UCSD-AML1 (cell line): ENCODE measurements around the gene KAZN.

ENCODE experiments used
- DNase-seq: peaks from one replicate; lab custom pipeline; 2025; ENCODE audit not compliant: unreplicated experiment; lab: John Stamatoyannopoulos, UW

Gene KAZN

DNA sequence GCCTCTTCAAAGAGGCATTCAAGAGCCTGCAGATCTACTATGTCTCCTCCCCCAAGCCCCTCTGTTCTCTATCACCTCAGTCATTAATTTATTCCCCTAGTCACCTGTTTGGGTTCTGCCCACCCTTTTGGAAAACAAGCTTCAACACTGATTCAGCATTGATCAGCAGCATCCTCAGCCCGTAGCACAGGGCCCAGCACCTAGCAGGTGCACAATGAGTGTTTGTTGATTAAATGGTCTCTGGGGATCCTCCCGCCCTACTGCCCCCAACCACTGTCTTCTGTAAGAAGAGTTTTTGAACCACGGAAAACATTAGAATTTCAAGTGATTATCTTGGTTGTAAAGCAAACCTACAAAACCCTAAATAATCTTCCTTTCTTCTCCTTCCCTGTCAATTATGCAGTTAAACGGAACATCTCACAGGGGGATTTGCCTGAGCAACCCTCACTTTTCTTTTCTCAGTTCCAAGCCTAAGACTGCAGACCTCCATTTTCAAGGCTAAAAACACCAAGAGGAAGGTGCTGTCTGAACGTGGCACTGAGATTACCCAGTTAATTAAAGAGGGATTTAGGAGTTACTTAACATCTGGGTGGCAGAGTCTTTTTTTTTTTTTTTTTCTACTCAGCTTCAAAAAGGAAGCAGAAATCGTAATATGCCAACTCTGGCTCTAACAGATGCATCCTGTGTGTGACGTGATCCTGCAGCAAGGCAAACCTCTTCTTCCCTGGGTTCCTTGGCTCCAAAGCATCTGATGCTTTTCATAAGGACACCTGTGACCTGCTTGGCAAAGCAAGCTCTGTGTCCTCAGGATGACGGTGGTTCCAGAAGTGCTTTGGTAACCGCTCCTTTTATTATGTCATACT is 163.0 kb downstream of the KAZN start:
- DNase-seq: peak; percentile 22

DNA sequence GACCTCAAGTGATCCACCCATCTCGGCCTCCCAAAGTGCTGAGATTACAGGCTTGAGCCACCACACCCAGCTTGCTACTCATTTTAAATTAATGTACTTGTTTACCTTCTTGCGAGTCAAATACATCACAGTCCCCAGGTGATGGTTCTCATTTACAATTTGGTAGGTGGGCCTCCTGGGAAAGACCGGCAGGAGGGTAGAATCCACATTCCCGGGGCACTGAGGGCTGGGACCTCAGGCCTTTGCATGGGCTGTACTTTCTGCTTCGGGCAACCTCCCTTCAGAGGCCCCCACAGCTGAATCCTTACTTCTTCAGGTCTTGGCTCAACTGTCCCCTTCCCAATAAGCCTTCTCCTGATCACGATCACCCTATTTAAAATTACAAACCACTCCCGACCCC is 165.5 kb downstream of the KAZN start:
- no peak for DNase-seq

DNA sequence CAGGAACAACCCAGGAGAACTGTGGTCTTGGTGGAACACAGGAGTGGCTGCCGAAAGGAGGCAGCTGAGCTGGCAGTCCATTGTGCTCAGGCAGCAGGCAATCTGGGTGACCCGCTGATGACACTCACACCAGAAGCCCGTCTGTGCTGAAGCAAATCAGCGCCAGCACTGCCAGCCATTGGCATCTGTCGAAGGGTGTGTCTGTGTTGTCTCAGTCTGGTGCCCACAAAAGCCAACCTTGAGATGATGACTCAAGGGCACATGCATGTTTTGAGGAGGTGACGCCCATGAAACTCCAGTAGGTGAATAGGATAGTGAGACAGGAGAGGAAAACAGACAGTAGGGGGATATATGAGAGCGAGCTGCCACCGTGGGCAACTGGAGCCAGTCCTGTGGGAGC is 167.3 kb downstream of the KAZN start:
- no peak for DNase-seq

DNA sequence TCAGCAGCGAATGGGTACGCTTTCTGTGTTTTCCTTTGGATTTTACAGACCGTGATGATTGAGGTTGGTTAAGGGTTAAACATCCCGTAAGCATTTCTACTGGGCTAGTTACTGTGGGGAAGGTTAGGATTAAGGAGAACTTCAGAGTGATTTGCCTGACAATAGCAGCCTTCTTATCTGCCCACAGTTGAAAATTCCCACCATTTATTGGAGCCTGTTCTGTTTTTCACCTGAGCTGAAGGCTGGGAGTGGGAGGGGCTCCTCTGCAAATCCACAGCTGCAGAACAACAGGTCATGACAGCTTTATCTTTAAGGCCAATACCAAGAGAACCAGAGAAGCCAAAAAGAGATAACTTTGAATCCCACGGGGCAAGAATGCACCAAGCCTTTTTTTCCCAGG is 168.6 kb downstream of the KAZN start:
- DNase-seq: no peak

DNA sequence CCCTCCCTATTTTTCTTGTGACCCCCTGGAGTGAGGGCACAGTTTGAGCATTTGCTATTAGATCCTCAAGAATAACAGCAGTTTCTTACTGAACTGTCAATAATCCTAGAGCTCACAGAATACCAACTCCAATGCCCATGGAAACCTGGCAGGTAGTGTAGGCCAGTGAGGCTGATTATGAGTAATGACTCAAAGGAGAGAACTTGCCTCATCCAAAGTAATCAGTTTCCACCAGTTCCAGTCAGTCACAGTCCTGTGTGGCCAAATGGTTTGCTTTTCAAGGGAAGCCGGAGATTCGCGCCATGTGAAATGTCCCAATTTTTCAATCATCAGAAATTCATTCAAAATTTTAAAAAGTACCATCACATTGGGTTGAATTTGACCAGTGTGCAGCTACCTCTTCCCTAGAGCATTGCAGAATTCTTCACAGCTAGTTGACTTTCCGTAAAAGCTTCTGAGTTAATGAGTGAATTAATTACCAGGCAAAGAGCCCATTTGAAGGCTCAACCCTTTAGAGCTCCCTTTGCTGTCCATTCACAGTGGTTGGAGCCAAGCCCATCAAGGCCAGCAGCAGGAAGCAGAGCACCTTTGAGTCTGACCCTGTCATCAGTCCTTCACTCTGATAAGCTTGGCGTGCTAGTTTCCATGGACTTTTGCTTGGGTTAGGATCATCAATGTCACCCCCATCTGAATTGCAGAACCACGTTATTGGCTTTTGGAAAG is 170.3 kb downstream of the KAZN start:
- no peak for DNase-seq

DNA sequence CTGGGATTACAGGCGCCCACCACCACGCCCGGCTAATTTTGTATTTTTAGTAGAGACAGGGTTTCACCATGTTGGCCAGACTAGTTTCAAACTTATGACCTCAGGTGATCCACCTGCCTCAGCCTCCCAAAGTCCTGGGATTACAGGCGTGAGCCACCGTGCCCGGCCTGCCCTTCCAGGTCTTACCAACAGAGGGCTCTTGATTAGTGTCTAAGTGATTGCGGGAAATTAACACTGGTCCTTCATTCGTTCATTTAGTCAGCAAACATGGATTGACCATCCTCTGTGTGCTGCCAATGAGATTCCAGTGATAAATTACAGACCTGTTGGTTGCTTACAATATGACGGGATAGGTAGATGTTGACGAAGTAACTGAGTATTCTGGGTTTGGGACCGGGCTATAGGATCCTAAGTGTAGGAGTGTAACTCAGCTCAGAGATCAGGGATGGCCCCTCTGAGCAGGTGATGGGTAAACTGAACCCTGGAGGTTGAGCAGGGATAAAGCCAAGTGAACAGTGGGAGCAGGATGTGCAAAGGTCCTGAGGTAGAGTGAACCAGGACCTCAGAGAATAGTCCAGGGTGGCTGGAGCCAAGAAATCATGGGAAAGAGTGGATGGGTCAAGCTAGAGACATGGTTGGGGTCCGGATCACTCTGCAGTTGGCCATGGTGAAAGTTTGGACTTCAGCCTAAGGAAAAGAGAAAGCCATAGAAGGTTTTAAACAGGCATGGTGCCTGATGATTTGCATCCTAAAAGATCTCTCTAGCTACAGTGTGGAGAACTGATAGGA is 171.2 kb downstream of the KAZN start:
- no peak for DNase-seq

DNA sequence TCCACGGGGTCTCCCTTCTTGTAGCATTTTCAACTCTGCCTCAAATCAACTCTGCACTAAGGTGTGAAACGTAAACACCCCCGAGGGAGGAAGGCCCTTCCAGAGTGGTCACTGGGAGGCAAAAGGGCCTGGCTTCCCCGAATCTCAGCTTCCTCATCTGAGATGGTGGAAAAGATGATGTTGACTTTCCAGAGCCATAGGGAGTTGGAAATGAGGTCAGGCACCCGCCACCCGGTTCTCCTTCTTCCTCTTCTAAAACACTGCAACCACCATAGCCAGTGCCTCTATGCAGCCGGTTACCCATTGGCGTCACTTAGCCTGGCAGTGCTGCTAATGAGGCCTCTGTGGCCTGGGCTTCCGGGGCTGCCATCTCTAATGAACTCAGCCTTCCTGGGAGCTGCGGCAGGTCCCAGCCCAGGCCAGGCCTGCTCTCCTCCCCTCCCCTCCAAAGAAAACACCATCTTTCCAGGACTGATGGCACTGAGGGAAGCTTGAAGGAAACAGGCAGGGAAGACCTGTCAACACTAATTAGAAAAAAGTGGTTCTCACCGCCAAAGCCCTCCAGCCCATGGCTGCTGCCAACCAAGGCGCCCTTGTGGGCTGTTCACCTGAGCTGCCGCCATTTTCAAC is 175.0 kb downstream of the KAZN start:
- DNase-seq: no peak

DNA sequence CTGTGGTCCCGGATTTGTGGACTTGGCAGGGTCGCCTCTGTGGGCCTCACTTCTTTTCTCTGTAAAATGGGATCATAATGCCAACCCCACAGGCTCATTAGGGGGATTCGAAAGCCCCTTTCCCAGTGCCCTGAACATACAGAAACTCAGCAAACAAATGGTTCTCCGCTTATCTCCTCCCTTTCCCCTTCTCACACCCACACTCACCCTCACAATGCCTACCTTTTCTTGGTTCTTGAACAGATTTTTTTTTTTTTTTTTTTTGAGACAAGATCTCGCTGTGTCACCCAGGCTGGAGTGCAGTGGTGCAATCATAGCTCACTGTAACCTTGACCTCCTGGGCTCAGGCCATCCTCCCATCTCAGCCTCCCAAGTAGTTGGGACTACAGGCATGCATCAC is 175.7 kb downstream of the KAZN start:
- DNase-seq: no peak

DNA sequence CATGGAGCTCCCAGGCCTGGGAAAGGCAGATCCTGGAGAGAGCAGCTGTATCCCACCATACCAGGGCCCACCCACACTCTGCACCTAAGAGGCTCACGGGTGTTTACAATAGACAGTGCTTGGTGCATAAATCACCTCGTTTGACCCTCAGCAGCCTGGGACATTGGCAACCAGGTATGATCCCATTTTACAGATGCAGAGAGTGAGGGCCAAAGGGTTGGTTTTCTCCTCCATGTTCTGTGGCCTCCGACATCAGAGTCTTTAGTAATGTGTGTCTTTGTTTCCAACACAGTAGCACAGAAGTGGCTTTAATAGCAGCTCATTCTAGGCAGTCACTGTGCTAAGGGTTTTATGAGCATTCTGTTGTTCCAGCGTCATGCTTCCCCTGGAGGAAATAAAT is 176.5 kb downstream of the KAZN start:
- no peak for DNase-seq

DNA sequence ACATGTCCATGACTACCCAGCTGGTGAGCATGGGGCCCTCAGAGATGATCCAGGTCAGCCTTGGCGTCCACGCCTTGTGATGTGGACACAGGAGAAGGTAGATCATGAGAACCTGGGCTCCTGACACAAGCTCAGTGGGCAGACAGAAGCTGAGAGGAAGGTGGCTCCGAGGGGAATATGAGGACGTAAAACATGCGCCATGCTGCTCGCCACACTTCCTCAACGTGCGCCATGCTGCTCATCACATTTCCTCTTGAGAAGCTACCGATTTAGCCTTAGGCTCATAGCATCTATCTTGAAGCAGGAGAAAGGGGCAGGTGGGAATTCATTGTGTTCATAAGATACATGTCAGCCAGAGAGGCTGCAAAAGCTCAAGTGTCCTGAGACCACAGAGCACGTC is 176.9 kb downstream of the KAZN start:
- no peak for DNase-seq

DNA sequence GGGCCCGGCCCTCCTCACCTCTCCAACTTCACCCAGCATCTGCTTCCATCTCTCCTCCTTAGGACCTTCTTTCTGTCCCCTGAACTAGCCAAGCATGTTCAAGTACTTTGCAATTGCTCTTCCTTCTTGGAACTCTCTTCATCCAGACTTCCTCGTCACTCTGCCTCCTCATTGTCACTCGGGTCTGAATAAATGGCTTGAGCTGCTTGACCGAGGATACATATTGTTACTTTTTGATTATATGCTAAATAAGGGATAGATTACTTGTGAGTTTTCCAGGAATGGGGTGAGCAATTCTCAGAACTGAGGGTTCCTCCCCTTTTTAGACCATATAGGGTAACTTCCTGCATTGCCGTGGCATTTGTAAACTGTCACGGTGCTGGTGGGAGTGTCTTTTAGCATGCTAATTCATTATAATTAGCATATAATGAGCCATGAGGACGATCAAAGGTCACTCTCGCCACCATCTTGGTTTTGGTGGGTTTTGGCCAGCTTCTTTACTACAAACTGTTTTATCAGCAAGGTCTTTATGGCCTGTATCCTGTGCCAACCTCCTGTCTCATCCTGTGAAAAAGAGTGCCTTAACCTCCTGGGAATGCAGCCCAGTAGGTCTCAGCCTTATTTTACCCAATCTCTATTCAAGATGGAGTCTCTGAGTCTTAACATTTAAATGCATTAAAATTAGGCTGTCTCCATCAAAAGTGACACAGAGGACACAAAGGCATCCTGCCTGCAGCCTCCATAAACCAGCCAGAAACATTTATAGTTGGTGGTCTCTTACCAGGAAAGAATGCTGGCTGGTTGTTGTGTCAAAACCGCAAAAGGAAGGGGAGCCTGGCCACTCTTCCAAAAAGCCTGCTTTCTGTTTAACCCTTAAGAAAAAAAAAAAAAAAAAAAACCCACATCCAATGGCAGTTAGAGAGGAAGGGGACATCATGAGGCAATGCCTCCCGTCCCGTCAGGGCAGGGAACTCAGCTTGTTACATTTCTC is 179.3 kb downstream of the KAZN start:
- peak; percentile 63 for DNase-seq

DNA sequence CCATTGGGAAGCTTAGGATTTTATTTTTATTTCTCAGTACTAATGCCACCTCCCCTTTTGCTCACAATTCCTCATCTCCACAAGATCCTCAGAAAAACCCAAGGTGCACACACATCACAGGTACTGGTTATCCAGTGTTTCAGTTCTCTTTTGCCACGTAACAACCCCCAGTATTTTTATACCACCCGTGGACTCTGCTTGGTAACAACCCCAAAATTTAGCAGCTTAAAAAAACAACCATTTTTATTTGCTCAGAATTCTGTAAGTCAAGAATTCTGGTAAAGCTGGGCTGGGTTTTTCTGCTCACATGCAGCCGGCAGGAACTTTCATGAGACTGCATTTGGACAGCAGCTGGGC is 180.0 kb downstream of the KAZN start:
- no peak for DNase-seq

DNA sequence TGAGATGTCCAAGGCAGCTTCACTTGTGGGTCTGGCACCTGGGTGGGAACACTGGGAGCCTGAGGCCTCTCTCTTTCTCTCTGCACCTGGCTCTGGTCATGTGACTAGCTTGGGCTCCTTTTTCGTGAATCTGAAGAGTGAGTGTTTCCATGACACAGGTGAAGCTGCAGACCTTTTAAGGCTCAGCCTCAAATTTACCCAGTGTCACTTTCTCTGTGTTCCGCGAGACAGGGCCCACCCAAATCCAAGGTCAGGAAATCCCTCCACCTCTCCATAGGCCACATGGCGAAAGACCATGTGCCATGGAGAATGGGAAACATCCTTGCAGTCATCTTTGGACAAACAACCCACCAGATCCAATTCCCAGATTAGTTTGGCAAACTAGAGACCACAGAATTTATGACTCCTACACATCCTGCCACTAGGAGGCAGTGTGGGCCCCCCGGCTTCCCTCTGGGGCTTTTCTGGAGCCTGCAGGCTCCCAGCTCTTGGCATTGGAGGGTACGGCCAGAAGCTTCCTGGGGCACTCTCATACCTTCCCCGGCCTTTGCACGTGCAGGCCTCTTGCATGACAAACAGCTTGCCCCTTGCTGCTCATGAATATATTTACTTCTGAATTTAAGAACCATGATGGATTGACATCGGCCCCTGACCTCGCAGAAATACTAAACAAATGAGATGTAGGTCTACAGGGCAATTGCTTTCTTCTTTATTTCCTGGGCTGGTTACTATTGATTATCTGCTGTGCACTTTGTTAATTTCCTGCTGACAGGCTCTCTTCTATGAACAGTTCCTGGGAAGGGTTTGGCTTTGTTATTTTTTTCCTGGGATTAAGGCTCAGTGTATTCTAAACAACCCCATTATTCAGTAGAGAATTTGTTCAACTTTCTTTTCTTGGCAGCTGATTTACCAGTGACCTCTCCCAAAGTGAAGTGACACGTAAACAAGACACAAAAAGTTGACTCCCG is 180.7 kb downstream of the KAZN start:
- DNase-seq: peak; percentile 66

DNA sequence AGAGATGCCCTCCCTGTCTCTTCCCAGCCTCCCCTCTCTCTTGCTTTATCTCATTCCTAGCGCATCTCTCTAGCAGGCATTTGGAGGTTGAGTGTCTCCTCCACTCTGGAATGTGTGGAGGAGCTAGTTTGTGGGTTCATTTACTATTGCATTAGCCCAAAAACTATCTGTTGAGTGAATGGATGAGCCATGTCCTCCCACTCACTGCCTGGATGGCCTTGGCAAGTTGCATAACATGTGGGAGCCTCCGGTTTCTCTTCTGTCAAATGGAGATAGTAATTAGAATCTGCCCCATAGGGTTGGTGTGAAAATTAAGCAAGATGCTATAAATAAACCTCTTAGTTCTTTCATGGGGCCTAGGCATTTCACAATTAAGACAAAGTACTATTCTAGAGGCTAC is 181.8 kb downstream of the KAZN start:
- no peak for DNase-seq

DNA sequence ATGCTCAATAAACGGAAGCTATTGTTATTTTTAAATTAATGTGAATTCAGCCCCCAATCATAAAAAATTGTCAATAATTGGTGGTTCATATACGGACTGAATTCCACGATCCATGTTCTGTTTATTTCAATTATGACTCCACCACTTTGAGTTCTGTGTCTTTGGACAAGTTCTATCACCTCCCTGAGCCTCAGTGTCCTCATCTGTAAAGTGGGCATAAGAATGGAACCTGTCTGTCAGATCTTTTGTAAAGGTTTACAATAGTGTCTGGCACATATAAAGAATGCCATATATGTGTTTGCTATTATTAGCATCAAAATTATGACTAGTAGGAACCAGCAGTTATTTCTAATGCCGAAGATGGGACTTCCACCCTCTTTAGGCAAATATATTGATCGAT is 183.3 kb downstream of the KAZN start:
- no peak for DNase-seq

DNA sequence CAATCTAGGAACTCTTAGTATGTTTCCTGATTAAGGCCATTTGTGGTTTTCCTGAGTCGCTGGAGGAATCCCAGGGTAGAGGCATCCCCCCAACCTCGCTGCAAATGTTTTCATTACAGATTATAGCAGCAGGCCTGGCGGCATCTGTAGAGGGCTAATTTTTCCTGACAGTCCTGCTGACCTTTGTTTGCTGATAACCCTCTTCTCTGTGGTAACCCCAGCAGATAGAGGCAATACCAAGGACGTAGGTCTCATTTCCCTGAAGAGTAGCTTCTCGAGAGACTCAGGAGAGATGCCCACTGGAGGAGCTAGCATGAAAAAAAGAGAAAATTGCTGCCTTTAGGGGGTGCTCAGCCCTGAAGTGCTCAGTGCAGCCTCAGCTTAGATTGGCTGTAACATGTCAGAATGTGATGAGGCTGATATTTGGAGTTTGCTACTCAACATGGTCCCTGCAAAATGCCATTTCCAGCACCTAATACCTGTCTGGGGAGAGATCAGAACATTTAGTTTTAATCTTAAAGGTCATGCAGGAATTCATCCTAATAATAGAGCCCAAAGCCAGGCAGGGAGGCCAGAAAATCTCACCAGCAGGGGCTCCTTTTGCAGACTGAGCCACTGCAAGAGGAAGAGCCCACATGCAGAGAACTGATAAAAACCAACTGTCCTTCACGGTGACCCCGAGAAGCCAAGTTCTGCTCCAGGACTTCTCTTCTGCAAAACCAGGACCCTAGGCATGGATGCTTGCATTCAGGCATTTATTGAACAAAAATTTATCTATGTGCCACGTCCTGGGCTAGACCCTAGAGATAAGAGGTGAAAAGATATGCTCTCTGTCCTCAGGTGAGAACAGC is 184.5 kb downstream of the KAZN start:
- DNase-seq: peak; percentile 37

DNA sequence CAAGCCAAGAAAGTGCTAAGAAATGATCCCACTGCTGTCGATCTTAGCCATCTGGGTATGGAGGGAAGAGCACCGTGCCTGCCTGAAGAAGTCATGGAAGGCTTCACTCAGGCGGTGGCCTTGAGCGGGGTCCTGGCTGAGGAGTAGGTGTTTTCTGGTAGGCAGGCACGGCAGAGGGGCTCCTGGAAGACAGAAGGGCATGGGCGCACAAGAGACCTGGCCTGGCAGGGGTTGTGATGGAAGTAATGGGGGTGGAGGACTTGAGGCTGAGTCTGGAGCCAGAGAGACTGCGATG is 185.1 kb downstream of the KAZN start:
- no peak for DNase-seq
